Astrocyte (in vitro differentiated cells and primary cell): Measurements from ENCODE around the gene UBL4A. TPM values are rescaled to one million over a fixed set of nuclear protein-coding genes. Genes with fewer than 3 reads are reported as not detected.

Source experiments
- DNase-seq: peaks from one replicate; pipeline ENCODE4 v3.0.0-alpha.2; 2010; ENCODE audit warnings: low read depth
- FAIRE-seq: peaks from 2 replicates; lab custom pipeline; 2011; peaks lifted over from hg19 to GRCh38; lab: Jason Lieb, UNC
- H2AFZ ChIP-seq: 2 replicates; pipeline ENCODE4 v1.6.0; 2012; ENCODE audit warnings: low read depth, low read length, inconsistent platforms
- H3K27ac ChIP-seq: 2 replicates; pipeline ENCODE4 v1.5.1; 2011; ENCODE audit warnings: low read depth, low read length, inconsistent platforms
- H3K27me3 ChIP-seq: 2 replicates; pipeline ENCODE4 v1.6.0; 2011; ENCODE audit warnings: low read length, inconsistent platforms; ENCODE audit not compliant: insufficient read depth
- H3K36me3 ChIP-seq: 2 replicates; pipeline ENCODE4 v1.5.1; 2011; ENCODE audit warnings: low read length, inconsistent platforms; ENCODE audit not compliant: insufficient read depth
- H3K4me1 ChIP-seq: 2 replicates; pipeline ENCODE4 v1.5.1; 2011; ENCODE audit warnings: low read length, inconsistent platforms; ENCODE audit not compliant: insufficient read depth
- H3K4me2 ChIP-seq: 2 replicates; pipeline ENCODE4 v1.6.0; 2012; ENCODE audit warnings: low read length, inconsistent platforms
- H3K4me3 ChIP-seq: 2 replicates; pipeline ENCODE4 v1.5.1; 2011; ENCODE audit warnings: low read depth, mild to moderate bottlenecking, low read length, inconsistent platforms; ENCODE audit not compliant: insufficient read depth
- H3K79me2 ChIP-seq: 2 replicates; pipeline ENCODE4 v1.6.0; 2012; ENCODE audit warnings: mild to moderate bottlenecking, low read length, inconsistent platforms; ENCODE audit not compliant: insufficient read depth
- H3K9ac ChIP-seq: 2 replicates; pipeline ENCODE4 v1.6.0; 2012; ENCODE audit warnings: mild to moderate bottlenecking, low read length, inconsistent platforms
- H3K9me3 ChIP-seq: 2 replicates; pipeline ENCODE4 v1.5.1; 2012; ENCODE audit warnings: low read depth, mild to moderate bottlenecking, low read length, inconsistent platforms; ENCODE audit not compliant: insufficient read depth
- H4K20me1 ChIP-seq: 2 replicates; pipeline ENCODE4 v1.6.0; 2012; ENCODE audit warnings: low read length, inconsistent platforms; ENCODE audit not compliant: insufficient read depth
- H3K27ac Mint-ChIP-seq: one replicate; pipeline ENCODE4 v1.8.0; 2021; ENCODE audit warnings: mild to moderate bottlenecking, mixed read lengths; ENCODE audit not compliant: unreplicated experiment
- H3K27me3 Mint-ChIP-seq: one replicate; pipeline ENCODE4 v1.8.0; 2021; ENCODE audit warnings: low read depth, mixed read lengths; ENCODE audit not compliant: unreplicated experiment
- H3K36me3 Mint-ChIP-seq: one replicate; pipeline ENCODE4 v1.8.0; 2021; ENCODE audit warnings: low read depth, mixed read lengths; ENCODE audit not compliant: unreplicated experiment
- H3K4me1 Mint-ChIP-seq: one replicate; pipeline ENCODE4 v1.8.0; 2021; ENCODE audit warnings: low read depth, mixed read lengths; ENCODE audit not compliant: unreplicated experiment
- H3K4me3 Mint-ChIP-seq: one replicate; pipeline ENCODE4 v1.8.0; 2021; ENCODE audit warnings: mild to moderate bottlenecking, moderate library complexity, mixed read lengths; ENCODE audit not compliant: unreplicated experiment
- H3K9me3 Mint-ChIP-seq: one replicate; pipeline ENCODE4 v1.8.0; 2021; ENCODE audit warnings: mild to moderate bottlenecking, mixed read lengths; ENCODE audit not compliant: unreplicated experiment
- CTCF ChIP-seq: IDR thresholded peaks from 2 replicates; pipeline ENCODE4 v1.5.1; 2011; ENCODE audit warnings: low read depth, mild to moderate bottlenecking, inconsistent platforms, low read length, moderate library complexity; ENCODE audit not compliant: insufficient read depth
- EZH2 ChIP-seq: IDR thresholded peaks from 2 replicates; pipeline ENCODE4 v1.6.1; 2012; ENCODE audit warnings: mild to moderate bottlenecking, low read length, inconsistent platforms; ENCODE audit not compliant: insufficient read depth
- total RNA-seq: library from RNA; stranded (reverse); gene quantifications from 2 replicates; pipeline ENCODE4 v1.2.1, GENCODE V29; 2021

The UBL4A gene
- total RNA-seq, 1 donor from 2014 or later, result 25.8 TPM

- H2AFZ ChIP-seq, result no peak overlapping the region
- peak; percentile 48 for DNase-seq
Measured at GRCh38 chrX:154534526-154535322, 48.3 kb upstream of the UBL4A start.

GRCh38 chrX:154532690-154533089 lies 46.3 kb upstream of the UBL4A start:
- Histone ChIP-seq H3K9ac (no peak overlapping the region), H3K27ac (no peak overlapping the region), H3K9me3 (no peaks in the 10 kb centered on the region), H3K27me3 (no peaks in the 10 kb centered on the region), H3K4me3 (no peak overlapping the region), H4K20me1 (peaks cover 8% of the 10 kb centered on the region), H3K36me3 (no peaks in the 10 kb centered on the region), H3K4me1 (peaks cover 6% of the 10 kb centered on the region), H2AFZ (no peak overlapping the region), H3K79me2 (no peaks in the 10 kb centered on the region), H3K4me2 (no peak overlapping the region)
- no peak overlapping the region for H3K4me3 Mint-ChIP-seq
- peaks cover 2% of the 10 kb centered on the region for H3K4me1 Mint-ChIP-seq
- H3K27ac Mint-ChIP-seq, result no peak overlapping the region
- no peak for FAIRE-seq
- peaks cover 3% of the 10 kb centered on the region for H3K36me3 Mint-ChIP-seq
- TF ChIP-seq EZH2, result no peak
- TF ChIP-seq CTCF, result no peak
- DNase-seq, result no peak
- H3K9me3 Mint-ChIP-seq, result no peaks in the 10 kb centered on the region
- H3K27me3 Mint-ChIP-seq, result no peaks in the 10 kb centered on the region

More at GRCh38 chrX:154534526-154535322, 48.3 kb upstream of the UBL4A start:
- Mint-ChIP-seq H3K9me3 (no peaks in the 10 kb centered on the region), H3K27me3 (no peaks in the 10 kb centered on the region), H3K4me1 (peaks cover 2% of the 10 kb centered on the region), H3K36me3 (peaks cover 3% of the 10 kb centered on the region), H3K4me3 (no peak overlapping the region), H3K27ac (no peak overlapping the region)
- FAIRE-seq, result peak; percentile 23
- Histone ChIP-seq H3K27ac (no peak overlapping the region), H3K27me3 (no peaks in the 10 kb centered on the region), H3K79me2 (peaks cover 10% of the 10 kb centered on the region), H3K4me3 (no peak overlapping the region), H3K9ac (no peak overlapping the region), H4K20me1 (peaks cover 8% of the 10 kb centered on the region), H3K36me3 (no peaks in the 10 kb centered on the region), H3K4me1 (peaks cover 6% of the 10 kb centered on the region), H3K4me2 (no peak overlapping the region), H3K9me3 (no peaks in the 10 kb centered on the region)
- no peak for TF ChIP-seq EZH2
- TF ChIP-seq CTCF, result peak; percentile 72

GRCh38 chrX:154531626-154532025 lies 45.2 kb upstream of the UBL4A start:
- peaks cover 8% of the 10 kb centered on the region for H4K20me1 ChIP-seq
- no peak overlapping the region for H3K9ac ChIP-seq
- Mint-ChIP-seq H3K27me3 (no peaks in the 10 kb centered on the region), H3K4me1 (peaks cover 2% of the 10 kb centered on the region), H3K4me3 (no peak overlapping the region), H3K27ac (no peak overlapping the region), H3K9me3 (no peaks in the 10 kb centered on the region), H3K36me3 (peaks cover 3% of the 10 kb centered on the region)
- no peaks in the 10 kb centered on the region for H3K9me3 ChIP-seq
- TF ChIP-seq CTCF, result no peak
- TF ChIP-seq EZH2, result no peak
- H3K79me2 ChIP-seq, result no peaks in the 10 kb centered on the region
- H3K4me1 ChIP-seq, result peaks cover 14% of the 10 kb centered on the region
- no peak overlapping the region for H3K27ac ChIP-seq
- H3K36me3 ChIP-seq, result no peaks in the 10 kb centered on the region
- DNase-seq (peak; percentile 64), FAIRE-seq (no peak)
- H3K4me3 ChIP-seq, result no peak overlapping the region
- H2AFZ ChIP-seq, result no peak overlapping the region
- H3K27me3 ChIP-seq, result no peaks in the 10 kb centered on the region
- H3K4me2 ChIP-seq, result no peak overlapping the region
